ENCODE measurements around the gene KRTAP9-1.
"Not testable (repeated sequence)": the region's sequence is repeated elsewhere in the genome, so short reads cannot be mapped to it uniquely, and the experiment has no call there.

The KRTAP9-1 gene, protein sequence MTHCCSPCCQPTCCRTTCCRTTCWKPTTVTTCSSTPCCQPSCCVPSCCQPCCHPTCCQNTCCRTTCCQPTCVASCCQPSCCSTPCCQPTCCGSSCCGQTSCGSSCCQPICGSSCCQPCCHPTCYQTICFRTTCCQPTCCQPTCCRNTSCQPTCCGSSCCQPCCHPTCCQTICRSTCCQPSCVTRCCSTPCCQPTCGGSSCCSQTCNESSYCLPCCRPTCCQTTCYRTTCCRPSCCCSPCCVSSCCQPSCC

DNA sequence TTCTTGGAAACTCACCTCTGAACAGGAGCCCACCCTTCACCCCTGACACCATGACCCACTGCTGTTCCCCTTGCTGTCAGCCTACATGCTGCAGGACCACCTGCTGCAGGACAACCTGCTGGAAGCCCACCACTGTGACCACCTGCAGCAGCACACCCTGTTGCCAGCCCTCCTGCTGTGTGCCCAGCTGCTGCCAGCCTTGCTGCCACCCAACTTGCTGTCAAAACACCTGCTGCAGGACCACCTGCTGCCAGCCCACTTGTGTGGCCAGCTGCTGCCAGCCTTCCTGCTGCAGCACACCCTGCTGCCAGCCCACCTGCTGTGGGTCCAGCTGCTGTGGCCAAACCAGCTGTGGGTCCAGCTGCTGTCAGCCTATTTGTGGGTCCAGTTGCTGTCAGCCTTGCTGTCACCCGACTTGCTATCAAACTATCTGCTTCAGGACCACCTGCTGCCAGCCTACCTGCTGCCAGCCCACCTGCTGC is at the start of gene KRTAP9-1:
Gene KRTAP9-1 (plus strand): TSS at position 51 of the 482 bp plus-strand sequence. CDS start 0 bp downstream, at position 51.
- DNase-seq: not testable (repeated sequence)

DNA sequence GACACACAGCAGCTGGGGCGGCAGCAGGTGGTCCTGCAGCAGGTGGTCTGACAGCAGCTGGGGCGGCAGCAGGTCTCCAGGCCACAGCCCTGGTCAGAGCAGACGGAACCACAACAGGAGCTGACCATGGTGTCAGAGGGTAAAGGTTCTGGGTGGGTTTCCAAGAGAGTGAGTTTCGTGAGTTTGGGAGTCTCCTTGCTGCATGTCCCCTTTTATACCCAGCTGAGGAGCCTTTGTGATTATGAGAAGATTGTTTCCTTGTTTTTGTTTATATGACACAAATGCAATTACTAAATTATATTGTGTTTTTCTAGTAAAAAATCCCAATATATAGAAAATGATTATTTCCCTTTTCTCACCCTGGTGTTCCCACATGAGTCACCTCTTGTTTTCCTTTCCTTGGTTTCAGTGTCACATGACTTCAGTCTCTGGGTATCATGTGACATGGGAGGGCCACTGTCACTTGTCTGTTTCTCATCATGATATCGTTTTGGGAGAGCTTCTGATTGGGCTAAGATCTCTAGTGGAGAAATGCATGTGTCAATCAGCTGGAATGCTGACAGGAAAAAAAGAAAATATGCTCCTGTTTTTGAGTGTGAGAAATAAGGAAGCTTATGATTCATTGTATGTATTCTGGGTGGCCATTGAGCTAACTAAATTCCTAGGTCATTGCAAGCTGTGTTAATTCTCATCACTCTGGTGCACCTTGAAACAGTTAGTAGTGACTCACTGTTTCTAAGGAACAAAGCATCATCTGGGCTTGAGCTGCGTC is 49.1 kb upstream of the KRTAP9-1 start, which contains the start of gene KRTAP4-6:
Gene KRTAP4-6 (minus strand): TSS at position 185 of the 772 bp plus-strand sequence. CDS start 57 bp downstream, at position 128.
- DNase-seq: no peak

DNA sequence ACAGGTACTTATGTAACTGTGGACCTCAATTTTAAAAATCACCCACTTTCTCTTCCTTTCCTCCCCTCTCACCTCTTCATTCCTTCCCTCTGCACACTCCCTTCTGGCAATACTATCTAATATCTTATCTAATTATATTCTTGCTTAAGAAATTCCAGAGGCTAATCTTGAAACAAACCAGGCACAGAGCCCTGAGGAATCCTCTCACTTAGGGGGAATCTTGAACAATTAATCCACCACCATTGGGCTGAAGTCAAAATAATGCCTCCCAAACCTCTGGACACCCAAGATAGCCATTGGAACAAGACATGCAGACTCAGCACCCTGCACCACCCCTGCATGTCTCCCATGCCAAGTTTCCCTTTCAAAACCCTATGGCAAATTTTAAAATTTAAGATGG is 48.3 kb upstream of the KRTAP9-1 start:
- DNase-seq: no peak

DNA sequence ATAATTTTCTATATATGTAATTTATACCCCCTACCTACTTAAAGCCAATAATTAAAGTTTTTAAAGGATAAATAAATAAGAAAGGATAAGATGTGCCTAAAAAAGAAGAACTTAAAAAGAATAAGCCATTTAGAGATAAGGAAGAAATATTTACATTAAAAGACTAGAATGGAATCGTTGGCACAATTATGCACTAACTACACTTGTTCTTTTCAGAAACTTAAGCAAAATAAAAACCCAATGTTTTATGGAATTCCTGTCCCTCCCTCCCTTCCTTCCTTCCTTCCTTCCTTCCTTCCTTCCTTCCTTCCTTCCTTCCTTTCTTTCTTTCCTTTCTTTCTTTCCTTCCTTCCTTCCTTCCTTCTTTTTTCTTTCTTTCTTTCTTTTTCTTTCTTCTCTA is 44.8 kb upstream of the KRTAP9-1 start:
- no peak for DNase-seq

DNA sequence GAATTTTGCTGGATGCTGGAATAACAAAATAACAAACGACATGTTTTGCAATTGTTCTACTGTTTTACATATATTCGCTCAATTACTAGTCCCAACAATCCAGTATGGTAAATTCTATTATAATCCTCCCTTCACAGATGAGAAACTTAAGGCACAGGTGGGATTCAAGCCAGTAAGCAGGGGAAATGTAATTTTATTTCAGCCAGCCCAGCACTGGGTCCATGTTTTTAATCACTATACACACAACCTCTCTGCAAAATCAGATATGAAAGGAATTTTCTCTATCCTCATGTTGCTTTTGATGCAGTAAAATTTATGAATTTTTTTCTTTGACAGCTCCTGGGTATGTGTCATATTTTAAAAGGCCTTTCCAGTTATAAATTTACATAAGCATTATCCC is 44.4 kb upstream of the KRTAP9-1 start:
- DNase-seq: no peak

DNA sequence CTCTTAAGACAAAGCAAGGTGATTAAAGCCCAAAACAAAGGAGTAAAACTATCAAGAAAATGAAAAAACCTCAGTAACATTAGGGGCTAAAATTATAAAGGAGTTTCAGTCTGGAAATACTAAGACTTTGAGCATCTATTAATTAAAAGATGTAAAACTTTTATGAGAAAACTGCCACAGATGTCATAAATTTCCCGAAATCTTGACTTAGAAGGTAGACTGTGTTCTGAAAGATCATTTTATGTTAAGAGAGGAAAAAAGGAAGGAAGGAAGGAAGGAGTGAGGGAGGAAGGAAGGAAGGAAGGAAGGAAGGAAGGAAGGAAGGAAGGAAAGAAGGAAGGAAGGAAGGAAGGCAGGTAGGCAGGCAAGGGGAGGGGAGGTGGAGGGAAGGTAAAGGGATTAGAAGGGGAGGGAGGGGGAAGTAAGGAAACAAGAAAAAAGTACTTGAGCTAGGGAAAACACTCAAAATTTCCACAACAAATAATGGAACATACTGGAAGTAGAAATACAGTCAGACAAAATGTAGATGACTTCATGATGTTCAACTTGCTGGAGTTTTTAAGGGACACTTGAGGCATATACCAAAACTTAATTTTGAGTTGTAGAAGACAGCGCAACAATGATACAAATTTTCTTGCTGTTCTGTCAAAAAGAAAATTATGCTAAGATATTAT is 42.0 kb upstream of the KRTAP9-1 start:
- DNase-seq: no peak

DNA sequence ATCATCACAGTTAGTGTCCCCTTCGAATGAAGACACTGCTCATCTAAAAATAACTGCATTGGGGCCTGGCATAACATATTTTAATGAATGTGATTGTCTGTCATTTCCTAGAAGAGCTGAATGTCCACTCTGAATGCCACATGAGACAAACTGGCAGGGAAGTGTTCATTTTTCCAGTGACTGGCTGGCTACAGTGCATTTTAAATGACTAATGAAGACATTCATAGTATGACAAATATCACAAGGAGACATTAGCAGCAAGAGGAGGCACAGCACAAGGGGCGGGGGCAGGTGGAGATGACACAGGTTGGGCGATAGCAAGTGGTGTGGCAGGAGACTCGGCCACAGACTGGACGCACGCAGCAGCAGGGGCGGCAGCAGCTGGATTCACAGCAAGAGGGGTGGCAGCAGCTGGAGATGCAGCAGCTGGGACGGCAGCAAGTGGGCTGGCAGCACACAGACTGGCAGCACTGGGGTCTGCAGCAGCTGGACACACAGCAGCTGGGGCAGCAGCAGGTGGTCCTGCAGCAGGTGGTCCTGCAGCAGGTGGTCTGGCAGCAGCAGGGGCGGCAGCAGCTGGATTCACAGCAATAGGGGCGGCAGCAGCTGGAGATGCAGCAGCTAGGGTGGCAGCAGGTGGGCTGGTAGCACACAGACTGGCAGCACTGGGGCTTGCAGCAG is 40.6 kb upstream of the KRTAP9-1 start:
- DNase-seq: not testable (repeated sequence)

DNA sequence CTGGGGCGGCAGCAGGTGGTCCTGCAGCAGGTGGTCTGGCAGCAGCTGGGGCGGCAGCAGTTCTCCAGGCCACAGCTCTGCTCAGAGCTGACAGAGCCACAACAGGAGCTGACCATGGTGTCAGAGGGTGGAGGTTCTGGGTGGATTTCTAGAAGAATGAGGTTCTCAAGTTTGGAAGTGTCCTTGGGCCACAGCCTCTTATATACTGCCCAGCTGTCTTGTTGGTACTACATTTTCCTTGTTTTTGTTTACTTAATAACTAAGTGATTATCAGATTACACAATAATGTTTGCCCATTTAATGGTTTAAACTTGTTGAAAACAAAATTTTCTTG is 40.1 kb upstream of the KRTAP9-1 start, which contains the start of gene KRTAP4-5:
Gene KRTAP4-5 (minus strand): TSS at position 174 of the 334 bp plus-strand sequence. CDS start 58 bp downstream, at position 116.
- no peak for DNase-seq

DNA sequence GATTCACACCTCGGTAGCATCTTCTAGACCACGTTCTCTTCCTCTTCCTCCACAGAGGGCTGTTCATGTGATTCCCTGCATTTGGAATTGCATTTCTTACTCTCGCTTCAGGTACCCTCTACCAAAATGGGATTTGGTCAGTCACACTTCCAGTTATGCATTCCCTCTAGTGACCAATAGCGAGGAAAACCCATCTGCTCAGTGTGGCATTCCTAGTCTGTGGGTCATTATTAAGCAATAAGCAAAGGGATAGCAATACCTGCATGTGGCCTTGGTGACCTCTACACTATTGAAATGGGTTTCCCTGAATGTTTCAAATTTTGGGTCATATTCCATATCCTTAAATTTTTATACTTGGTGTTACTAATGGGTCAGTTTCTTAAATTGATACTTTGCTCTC is 39.7 kb upstream of the KRTAP9-1 start:
- DNase-seq: no peak

DNA sequence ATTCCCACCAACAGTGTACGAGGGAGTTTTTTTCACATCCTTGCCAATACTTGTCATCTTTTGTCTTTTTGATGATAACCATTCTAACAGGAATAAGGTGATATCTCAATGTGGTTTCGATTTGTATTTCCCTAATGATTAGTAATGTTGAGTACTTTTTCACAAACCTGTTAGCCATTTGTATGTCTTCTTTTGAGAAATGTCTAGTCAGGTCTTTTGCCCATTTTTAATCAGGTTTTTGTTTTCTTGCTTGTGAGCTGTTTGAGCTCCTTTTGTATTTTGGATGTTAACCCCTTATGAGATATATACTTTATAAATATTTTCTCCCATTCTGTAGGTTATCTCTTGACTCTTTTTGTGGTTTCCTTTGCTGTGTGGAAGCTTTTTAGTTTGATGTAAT is 38.2 kb upstream of the KRTAP9-1 start:
- no peak for DNase-seq

DNA sequence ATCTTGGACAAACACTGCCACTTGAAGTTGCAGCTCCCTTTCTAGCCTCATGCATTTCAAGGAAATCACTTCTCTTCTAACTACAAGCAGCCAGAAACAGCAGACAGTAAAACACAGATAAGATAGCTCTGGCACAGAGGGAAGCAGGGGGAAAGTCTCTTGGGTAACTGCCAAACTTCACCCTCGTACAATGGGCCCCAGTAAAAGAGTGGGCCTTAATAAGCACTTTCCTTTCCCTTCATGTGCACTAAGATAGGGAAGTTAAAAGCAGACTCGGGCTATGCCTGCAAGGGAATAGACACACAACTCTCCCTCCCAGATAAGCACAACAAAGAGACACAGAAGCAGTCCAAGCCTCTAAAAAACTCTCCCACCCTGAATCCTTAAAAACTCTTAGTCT is 35.8 kb upstream of the KRTAP9-1 start:
- DNase-seq: no peak

DNA sequence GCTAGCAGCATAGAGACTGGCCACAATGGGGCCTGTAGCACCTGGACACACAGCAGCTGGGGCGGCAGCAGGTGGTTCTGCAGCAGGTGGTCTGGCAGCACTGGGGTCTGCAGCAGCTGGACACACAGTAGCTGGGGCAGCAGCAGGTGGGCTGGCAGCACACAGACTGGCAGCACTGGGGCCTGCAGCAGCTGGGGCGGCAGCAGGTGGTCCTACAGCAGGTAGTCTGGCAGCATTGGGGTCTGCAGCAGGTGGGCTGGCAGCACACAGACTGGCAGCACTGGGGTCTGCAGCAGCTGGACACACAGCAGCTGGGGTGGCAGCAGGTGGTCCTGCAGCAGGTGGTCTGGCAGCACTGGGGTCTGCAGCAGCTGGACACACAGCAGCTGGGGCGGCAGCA is 29.5 kb upstream of the KRTAP9-1 start:
- not testable (repeated sequence) for DNase-seq

DNA sequence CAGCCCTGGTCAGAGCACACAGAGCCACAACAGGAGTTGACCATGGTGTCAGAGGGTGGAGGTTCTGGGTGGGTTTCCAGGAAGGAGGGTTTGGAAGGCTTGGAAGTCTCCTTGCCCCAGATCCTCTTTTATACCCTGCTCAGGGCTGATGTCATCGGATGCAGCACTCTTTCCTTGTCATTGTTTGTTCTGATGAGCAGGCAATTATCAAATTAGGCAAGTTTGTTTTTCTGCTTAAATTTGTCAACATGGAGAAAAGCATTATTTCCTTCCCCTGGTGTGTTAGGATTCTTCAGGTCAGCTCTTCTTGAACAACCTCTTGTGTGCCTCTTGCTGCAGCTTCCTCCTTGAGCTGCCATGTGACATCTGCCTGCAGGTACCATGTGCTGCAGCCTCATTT is 29.0 kb upstream of the KRTAP9-1 start, which contains the start of gene KRTAP4-4:
Gene KRTAP4-4 (minus strand): TSS at position 101 of the 400 bp plus-strand sequence. CDS start 57 bp downstream, at position 44.
- no peak for DNase-seq

DNA sequence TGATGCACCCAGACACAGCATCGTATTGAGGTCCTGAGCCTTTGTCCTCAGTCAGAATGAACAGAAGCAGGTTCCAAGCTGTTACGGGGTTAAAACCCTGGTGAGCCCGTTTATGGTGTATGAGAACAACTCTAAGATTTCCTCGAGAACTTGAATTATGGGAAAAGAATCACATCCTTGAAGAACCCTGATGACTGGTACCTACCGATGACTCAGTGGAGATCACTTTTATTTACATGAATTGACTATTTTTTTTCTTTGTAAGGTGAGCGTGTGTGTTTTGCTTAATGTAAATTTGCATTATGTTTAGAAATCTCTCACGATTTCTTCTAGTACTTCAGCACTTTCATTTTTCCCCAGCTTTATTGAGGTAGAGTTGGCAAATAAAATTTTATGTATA is 25.9 kb upstream of the KRTAP9-1 start:
- DNase-seq: no peak

DNA sequence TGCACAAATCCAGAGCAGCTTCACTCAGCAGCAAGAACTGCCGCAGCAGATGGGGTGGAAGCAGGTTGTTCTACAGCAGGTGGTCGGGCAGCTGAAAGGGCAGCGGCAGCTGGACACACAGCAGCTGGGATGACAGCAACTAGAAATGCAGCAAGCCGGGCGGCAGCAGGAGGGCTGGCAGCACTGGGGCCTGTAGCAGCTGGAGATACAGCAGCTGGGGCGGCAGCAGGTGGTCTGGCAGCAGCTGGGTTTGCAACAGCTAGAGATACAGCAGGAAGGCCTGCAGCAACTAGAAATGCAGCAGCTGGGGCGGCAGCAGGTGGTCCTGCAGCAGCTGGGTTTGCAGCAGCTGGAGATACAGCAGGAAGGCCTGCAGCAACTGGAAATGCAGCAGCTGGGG is 22.1 kb upstream of the KRTAP9-1 start:
- DNase-seq: no peak

DNA sequence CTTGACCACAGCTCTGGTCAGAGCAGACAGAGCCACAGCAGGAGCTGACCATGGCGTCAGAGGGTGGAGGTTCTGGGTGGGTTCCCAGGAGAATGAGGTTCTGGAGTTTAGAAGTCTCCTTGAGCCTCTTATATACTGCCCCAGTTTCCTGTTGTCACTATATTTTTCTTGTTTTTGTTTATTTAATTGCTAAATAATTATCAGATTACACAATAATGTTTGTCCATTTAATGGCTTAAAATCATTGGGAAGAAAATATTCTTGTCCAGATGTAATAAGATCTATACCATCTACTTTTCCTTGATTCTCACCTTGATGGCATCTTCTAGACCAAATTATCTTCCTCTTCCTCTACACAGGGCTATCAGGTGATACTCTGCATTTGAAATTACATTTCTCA is 21.6 kb upstream of the KRTAP9-1 start, which contains the start of gene KRTAP4-3:
Gene KRTAP4-3 (minus strand): TSS at position 101 of the 400 bp plus-strand sequence. CDS start 49 bp downstream, at position 52.
- DNase-seq: no peak

DNA sequence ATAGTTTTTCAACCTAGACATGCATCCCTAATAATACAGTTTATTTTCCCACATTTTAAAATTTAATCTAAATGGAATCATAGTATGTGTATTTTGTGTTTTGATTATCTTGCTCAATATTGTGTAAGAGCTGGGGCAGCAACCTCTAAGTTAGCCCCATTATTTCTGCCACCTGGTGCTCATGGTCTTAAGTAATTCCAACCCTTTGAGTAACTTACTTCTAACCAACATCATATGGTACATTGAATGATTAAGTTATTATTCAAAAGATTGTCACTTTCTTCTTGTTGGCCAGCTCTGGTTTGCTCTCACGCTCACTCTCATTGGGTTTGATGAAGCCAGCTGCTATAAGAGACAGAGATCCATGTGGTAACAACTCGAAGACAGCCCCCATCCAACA is 17.8 kb upstream of the KRTAP9-1 start:
- DNase-seq: no peak

DNA sequence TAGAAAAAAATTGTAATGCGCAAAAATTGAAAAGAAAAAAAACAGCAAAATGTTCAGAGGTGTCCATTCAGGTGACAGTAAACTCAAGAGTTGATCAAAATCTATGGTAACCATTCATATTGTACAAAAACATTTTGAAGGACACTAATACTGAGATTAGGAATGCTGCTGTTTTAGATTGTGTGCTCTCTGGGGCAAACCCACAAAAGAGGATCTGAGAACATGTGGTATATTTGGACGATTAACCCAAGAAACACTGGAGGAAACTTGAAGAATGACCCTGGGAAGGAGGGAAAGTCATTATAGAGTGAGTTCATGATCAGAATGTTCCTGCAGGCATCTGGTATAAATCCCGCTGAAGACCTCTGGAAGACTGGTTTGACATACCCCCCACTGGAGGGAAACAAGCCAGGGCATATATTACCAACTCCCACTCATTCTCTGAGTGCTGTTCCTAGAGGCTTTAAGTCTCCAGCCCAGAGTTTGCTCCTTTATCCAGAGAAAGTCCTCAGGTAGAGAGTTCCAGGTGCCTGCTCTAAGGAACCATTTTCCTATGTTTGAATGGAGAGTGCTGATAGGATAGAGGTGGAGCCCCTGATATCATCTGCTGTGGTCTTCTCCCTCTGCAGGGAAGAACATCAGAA is 12.8 kb upstream of the KRTAP9-1 start:
- no peak for DNase-seq

DNA sequence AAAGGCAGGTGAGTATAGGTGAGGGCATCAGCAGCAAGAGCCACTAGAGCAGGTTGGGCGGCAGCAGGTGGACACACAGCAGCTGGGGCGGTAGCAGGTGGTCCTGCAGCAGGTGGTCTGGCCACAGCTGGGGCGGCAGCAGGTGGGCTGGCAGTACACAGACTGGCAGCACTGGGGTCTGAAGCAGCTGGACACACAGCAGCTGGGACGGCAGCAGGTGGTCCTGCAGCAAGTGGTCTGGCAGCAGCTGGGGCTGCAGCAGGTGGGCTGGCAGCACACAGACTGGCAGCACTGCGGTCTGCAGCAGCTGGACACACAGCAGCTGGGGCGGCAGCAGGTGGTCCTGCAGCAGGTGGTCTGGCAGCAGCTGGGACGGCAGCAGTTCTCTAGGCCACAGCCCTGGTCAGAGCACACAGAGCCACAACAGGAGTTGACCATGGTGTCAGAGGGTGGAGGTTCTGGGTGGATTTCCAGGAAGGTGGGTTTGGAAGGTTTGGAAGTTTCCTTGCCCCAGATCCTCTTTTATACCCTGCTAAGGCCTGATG is 11.9 kb upstream of the KRTAP9-1 start, which contains the start of gene KRTAP4-2:
Gene KRTAP4-2 (minus strand): TSS at position 495 of the 545 bp plus-strand sequence. CDS start 57 bp downstream, at position 438.
- DNase-seq: no peak

DNA sequence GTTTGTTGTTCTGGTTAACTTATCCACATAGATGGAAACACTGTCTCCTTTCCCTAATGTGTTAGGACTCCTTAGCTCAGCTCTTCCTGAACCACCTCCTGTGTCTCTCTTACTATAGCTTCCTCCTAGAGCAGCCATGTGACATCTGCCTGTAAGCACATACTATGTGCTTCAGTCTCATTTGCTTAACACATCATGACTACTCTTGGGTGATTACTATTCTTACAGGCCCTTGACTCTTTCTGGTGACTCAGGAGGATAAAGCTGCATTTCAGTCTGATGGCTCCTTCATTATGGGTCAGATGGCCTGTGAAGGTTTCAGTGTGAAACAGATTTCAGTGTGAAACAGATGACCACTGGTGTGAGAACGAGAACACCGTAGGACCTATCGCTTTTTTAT is 11.3 kb upstream of the KRTAP9-1 start:
- no peak for DNase-seq

DNA sequence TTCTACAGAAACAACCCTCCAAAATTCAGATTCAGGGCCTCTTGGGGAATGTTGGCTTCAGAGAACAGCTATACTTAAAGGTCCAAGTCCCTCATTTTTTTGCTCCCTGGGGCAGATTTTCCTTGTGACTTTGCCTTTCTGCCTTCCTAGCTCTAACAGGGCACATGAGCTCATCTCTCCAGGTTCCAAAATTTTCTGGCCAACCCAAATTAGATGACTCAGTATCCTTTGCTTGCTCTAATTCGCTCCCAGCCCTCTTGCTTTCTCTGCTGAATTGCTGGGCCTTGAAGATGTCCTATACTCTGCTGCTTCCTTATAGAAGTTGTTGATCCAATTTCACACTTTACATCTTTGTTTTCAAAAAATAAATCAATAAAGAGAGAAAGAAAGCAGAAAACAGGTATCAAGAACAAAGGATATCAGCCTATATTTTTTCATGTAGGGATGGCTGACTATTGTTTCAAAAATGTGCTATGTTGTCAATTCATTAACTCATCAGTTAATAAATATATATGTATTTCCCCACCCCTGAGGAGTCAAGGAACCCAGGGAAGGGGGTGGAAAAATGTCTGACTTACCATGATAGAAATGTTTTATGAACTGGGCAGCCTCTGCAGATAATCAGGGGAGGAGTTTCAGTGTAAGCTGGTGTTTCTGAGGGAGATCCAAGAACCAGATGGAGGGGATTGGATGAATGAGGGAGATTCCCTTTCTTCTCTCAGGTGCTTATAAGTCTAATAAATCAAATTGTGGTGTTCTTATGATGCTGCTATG is 10.7 kb upstream of the KRTAP9-1 start:
- no peak for DNase-seq
